NCI-H2196 treated with DMSO at 0.1 percent for 48 hours (cell line): ENCODE results near the gene FYB1.

Source experiments
- DNase-seq: peaks from one replicate; lab custom pipeline; 2025; ENCODE audit not compliant: unreplicated experiment; lab: John Stamatoyannopoulos, UW

FYB1 gene

GRCh38 chr5:39207345-39208045 is 11.9 kb downstream of the FYB1 start:
- no peak for DNase-seq

DNA sequence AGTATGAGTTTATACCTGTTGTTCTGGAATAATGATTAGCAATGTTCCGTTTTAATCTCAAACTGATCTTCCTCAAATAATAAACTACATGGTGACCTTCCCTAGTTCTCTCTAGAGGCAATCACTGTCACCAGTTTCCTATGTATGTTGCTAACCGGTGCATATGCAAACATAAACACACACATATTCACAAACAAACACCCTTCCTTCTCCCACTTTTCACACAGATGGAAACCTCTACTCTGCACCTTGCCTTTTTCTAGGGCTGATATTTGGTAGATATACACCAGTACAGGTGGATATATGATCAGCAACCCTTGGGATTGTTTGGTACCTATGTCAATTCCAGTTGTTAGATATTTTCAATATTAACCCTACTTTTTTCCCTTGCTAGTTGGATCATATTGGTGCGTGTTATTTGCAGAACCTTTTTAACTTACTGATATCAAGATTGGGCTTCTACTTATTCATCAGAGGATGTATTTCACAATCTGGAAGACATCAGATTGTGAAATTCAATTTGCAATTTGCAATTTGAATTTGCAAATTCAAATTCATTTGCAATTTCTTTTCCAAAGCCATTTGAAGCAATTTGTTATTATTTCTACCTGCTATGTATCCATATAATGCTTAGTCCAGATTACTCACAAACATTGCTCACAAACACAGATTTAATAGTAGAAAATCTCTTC is 12.6 kb downstream of the FYB1 start:
- DNase-seq = no peak

GRCh38 chr5:39205550-39205949 is 13.8 kb downstream of the FYB1 start:
- no peak for DNase-seq

DNA sequence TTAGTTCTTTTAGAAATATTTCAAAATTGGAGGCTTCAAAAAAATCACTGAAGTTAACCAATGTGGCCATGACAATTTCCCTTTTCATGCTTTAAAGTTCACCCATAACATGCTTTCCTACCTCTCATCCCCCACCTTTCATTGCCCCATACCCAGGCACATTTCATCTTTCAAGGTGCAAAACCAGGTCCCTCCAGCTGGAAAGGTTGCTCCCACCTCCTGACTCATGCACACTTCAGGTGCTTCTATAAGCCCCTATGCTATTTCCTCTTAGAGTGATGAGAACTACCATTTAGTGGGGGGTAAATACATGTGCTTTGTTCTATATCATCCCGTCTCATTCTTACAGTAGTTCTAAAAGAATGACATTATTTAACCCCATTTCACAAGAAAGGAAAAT is 15.4 kb downstream of the FYB1 start:
- DNase-seq = no peak

GRCh38 chr5:39203275-39203922 is 16.0 kb downstream of the FYB1 start:
- DNase-seq = no peak

- DNase-seq = no peak
Observed at GRCh38 chr5:39202597-39203274, 16.6 kb downstream of the FYB1 start.

DNA sequence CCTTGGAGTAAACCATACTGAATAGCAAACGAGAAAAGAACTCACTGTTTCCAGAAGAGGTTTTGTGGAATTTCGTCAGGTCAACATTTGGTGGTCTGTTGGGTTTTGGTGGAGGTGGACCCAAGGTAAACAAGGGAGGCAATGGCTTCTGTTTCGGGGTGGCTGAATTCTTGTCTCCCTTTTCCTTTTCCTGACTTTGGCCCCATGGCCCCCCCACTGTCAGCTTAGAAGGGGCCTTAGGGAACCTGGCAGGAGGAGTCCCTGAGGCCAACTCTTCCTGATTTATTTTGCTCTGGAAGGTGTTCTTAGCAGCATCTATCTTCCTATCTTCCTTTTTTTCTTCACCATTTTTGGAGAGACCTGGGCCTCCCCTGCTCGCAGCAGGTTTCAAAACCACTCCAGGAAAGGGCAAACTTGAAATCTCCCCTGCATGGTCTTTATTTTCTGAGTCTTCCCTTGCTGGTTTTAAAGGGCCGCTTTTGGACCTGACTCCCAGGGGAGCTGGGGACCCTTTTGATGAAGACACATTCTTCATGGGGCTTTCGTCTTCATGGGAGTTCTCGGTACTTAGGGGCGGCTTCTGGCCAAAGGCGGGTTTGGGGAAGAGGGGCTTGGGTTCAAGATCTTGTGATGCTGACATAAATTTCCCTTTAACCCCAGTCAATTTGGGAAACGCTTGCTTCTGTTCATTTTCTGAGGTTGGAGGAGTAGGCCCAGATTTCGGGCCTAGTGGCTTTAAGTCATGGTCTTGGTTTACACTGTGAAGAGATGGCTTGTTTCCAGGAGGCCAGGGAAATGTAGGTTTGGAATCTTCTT is 17.4 kb downstream of the FYB1 start:
- DNase-seq = no peak

DNA sequence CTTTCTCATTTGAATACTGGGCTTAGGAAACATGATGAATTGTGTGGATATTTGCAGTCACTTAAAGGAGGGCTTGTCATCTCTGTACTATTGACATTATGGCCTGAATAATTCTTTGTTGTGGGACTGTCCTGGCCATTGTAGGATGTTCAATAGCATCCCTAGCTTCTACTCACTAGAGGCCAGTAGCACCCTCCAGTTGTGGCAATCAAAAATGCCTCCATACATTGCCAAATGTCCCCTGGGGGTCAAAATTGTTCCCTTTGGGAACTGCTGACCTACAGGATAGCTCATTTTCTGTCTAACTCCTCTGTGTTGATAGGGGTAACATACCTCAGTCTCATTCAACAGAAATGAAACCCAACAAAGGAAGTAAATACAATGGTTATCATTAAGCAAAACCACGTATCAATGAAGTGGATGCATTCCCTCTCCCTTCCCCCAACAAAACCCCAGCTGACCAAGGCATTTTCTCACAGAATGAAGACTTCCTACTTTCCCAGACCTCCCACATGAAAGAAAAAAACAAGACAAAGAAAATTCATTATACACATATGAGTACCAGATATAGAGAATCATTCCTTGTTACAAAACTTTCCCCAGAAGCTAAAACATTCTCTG is 18.1 kb downstream of the FYB1 start:
- DNase-seq = no peak

DNA sequence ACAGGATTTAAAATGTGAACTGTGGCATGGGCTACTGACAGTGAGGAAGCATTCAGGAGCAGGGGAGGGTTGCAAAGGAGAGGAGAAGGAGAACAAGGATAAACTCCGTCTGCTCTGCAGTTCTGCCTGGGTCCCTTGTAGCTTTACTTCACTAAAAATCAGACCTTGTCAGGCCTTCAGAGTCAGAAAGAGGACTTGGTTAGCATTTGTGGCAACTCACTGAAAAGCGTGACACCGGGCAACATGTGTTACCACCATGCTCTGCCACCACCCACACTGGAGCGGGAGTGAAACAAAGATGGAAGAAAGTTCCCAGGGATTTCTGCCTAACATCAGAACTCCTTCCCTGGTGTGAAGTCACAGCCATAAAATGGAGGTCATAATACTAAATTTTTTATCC is 19.3 kb downstream of the FYB1 start:
- DNase-seq = no peak

DNA sequence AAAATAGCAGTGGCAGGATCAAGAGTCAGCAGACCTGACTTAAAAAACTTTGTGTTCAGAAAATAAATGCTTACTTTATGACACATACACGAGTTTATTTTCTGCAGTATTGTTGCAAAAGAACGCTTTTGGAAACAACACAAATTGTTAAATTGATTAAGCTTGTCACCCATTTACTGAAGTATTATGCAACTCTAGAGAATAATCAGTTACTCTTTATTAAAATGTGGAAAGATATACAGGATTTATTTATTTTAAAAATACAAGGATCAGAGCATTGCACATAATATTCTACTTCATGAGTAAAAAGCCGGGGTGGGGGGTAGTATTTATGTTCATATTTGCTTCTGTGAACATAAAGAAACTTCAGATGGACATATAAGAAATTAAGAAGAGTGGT is 20.0 kb downstream of the FYB1 start:
- no peak for DNase-seq

- DNase-seq = no peak
Observed at GRCh38 chr5:39198127-39198526, 21.2 kb downstream of the FYB1 start.

- no peak for DNase-seq
Observed at GRCh38 chr5:39197556-39197955, 21.8 kb downstream of the FYB1 start.

DNA sequence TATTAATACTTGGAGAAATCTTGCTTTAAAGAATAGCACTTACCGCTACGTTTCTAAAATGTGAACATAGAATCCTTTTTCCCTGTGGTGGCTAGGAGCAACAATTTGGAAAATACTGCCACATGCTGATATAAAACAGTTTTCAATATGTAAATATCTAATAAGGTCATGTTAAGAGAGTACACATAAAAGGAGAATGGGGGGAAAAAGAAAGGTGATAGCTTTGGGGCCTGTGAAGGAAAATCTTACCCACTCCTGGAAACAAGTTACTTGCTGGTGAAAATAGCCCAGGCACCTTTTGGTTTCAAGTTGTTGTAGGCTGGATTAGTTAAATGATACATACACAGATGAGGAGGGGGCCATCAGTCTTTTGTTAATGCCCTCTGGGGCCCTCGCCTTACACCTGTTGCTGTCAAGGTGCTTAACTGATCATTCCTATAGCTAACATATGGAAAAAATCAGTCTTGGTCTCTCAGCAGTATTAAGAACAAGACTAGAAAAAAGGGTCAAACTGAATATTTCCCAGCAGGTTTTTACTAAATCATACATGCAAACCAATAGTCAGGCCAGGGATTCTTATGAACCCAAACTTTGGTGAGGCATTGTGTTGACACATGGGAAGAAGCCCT is 24.1 kb downstream of the FYB1 start:
- DNase-seq = no peak

GRCh38 chr5:39194466-39195136 is 24.8 kb downstream of the FYB1 start:
- no peak for DNase-seq

DNA sequence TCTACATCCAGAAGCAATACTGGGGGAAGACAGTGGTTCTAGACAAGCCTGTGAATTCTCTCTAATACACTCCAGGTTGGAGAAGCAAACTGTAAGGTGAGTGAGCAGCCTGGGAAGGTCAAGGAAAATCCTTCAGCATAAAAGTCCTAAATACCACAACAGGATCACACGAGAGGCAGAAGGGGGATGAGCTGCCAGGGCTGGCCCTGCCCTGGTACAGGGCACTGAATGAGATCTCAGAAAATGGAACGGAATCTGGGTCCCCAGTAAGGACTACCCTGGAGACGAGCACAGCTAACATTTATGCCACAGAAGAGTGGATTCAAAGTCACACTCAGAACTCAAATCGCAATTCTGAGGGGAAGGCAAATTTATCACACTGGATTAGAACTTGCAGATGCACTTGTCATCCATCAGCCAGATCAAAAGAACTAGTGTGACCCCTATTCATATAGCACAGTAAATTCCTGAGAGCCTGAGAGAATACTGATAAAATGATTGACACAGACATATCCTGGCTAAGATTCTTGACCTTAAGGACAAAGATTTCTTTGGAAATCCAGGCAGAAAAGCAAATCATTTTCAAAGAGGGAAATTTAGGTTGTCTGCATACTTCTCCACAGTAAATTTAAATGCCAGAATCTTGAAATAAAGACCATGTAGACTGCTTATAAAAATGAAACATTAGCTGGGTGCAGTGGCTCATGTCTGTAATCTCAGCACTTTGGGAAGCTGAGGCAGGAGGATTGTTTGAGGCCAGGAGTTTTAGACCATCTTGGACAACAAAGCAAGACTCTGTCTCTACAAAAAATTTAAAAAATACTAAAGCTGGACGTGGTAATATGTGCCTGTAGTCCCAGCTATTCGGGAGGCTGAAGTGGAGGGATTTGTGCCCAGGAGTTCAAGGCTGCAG is 25.6 kb downstream of the FYB1 start:
- DNase-seq = no peak

DNA sequence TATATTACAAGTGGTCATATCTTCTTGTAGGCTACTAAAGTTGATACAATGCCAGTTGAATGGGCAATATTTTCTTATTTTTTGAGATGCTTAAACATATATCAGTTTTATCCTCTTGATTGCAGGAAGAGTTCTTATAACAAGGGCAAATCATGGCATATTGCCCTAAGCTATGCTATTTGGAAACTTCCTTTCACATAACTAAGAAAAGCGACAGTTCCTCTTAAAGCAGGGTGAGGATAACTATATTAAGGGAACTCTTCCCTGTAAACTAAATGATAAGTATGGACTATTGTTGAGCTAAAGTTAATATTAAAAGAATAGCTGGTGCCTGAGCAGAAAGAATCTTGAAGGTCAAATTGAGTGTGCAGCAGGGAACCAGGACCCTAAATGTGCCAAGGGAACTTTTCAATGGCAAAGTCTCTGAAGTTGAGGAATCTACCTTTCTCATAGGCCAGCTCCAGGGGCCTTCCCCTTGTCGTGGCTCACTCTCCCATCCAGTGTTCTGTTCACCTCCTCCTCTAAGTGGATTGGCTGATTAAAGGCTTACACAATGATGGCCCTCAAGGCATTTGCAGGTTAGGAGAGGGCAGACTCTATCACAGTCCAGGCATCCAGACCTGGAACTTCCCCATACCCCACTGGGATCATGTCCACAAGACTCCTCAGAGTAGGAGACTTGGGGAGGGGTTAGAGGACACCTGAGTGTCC is 26.8 kb downstream of the FYB1 start:
- no peak for DNase-seq

- no peak for DNase-seq
Observed at GRCh38 chr5:39191216-39191615, 28.1 kb downstream of the FYB1 start.
